Measurements from ENCODE around the gene JUN.

DNA sequence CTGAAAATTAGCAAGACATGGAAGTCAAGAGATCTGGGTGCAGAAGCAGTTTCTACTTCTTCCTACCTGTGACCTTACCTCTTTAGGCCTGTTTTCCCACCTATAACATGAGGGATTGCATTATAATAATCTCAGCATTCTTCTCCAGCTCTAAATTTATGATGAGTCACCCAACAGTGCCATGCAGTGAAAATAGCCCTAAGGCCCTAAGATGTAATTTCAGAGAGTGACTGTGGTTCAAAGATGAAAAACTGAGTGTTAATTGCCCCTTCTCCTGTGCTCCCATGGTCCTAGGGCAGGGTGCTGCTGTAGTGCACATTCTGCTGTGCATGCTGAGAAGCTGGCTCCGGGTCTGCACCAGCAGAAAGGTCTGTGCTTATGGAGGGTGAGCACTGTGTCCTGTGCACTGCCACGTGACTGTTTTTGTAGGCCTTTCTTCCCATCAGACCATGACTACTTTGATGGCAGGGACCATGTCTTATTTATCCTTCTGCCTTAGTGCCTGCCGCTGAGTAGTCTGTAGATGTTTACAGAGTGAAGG is 29.7 kb downstream of the JUN start:
- no peak for TF ChIP-seq POLR2AphosphoS5 (IDR thresholded peaks at IDR 0.05)
- TF ChIP-seq, protein P1, sequence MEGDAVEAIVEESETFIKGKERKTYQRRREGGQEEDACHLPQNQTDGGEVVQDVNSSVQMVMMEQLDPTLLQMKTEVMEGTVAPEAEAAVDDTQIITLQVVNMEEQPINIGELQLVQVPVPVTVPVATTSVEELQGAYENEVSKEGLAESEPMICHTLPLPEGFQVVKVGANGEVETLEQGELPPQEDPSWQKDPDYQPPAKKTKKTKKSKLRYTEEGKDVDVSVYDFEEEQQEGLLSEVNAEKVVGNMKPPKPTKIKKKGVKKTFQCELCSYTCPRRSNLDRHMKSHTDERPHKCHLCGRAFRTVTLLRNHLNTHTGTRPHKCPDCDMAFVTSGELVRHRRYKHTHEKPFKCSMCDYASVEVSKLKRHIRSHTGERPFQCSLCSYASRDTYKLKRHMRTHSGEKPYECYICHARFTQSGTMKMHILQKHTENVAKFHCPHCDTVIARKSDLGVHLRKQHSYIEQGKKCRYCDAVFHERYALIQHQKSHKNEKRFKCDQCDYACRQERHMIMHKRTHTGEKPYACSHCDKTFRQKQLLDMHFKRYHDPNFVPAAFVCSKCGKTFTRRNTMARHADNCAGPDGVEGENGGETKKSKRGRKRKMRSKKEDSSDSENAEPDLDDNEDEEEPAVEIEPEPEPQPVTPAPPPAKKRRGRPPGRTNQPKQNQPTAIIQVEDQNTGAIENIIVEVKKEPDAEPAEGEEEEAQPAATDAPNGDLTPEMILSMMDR (IDR thresholded peaks at IDR 0.05): no peak
- no peak for TF ChIP-seq POLR2A (IDR thresholded peaks at IDR 0.05)
- TF ChIP-seq EP300 (IDR thresholded peaks at IDR 0.05): no peak
